Measurements from ENCODE around the gene HTATSF1.

Gene HTATSF1

GRCh38 chrX:136525738-136526606 is 28.6 kb downstream of the HTATSF1 start:
- TF ChIP-seq CTCF (IDR thresholded peaks at IDR 0.05; ENCODE audit: insufficient read depth, low read depth, low read length, missing control alignments) = no peak
- DNase-seq (ENCODE audit: low read depth) = no peak
- no peak overlapping the region for H3K4me3 ChIP-seq (ENCODE audit: low read depth, low read length)

GRCh38 chrX:136528645-136529315 is 31.4 kb downstream of the HTATSF1 start:
- no peak overlapping the region for H3K4me3 ChIP-seq (ENCODE audit: low read depth, low read length)
- DNase-seq (ENCODE audit: low read depth) = no peak
- no peak for TF ChIP-seq CTCF (IDR thresholded peaks at IDR 0.05; ENCODE audit: insufficient read depth, low read depth, low read length, missing control alignments)

GRCh38 chrX:136529795-136530194 is 32.4 kb downstream of the HTATSF1 start:
- TF ChIP-seq CTCF (IDR thresholded peaks at IDR 0.05; ENCODE audit: insufficient read depth, low read depth, low read length, missing control alignments) = no peak
- DNase-seq (ENCODE audit: low read depth) = no peak
- no peak overlapping the region for H3K4me3 ChIP-seq (ENCODE audit: low read depth, low read length)

GRCh38 chrX:136531951-136532350 is 34.6 kb downstream of the HTATSF1 start, which contains the start of gene VGLL1:
VGLL1 (plus strand) TSS chrX:136532215; CDS start chrX:136536021, 3,806 bp downstream.
- TF ChIP-seq CTCF (IDR thresholded peaks at IDR 0.05; ENCODE audit: insufficient read depth, low read depth, low read length, missing control alignments) = no peak
- DNase-seq (ENCODE audit: low read depth) = no peak
- H3K4me3 ChIP-seq (ENCODE audit: low read depth, low read length) = no peak within 1 kb of the TSS

- DNase-seq (ENCODE audit: low read depth) = no peak
- H3K4me3 ChIP-seq (ENCODE audit: low read depth, low read length) = no peak overlapping the region
- TF ChIP-seq CTCF (IDR thresholded peaks at IDR 0.05; ENCODE audit: insufficient read depth, low read depth, low read length, missing control alignments) = no peak
These were observed 36.7 kb downstream of the HTATSF1 start for GRCh38 chrX:136534131-136534530.

- H3K4me3 ChIP-seq (ENCODE audit: low read depth, low read length) = no peak overlapping the region
- no peak for DNase-seq (ENCODE audit: low read depth)
- TF ChIP-seq CTCF (IDR thresholded peaks at IDR 0.05; ENCODE audit: insufficient read depth, low read depth, low read length, missing control alignments) = no peak
These were observed 41.4 kb downstream of the HTATSF1 start for GRCh38 chrX:136538811-136539210.

All from GM12865 (cell line).